ENCODE data around the gene OSBP2.

Gene OSBP2

DNA sequence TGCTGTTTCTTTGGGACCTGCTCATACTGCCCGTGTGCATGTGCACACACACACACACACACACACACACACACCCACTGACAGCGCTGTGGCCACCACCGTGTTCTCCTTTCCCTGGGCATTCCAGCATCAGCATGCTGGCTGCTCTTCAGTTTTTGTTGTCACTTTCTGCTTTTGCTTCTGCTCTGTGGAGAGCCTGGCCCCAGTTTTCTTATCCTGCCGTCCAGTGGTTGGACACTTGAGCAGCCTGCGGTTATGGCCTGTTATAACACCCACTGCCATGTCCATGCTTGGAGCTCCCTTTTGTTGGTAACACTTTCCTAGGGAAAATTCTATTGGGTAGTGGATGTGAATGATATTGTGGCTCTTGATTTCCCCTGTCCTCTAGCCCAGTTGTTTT is 83.6 kb downstream of the OSBP2 start:
- CTCF ChIA-PET = interaction anchor here (1.7 kb wide), 1 partner anchor 14 kb away, joined by 5 read pairs; no protein-coding TSS in a partner anchor
- DNase-seq (ENCODE audit: extremely low spot score) = no peak
- TF ChIP-seq, protein P1, sequence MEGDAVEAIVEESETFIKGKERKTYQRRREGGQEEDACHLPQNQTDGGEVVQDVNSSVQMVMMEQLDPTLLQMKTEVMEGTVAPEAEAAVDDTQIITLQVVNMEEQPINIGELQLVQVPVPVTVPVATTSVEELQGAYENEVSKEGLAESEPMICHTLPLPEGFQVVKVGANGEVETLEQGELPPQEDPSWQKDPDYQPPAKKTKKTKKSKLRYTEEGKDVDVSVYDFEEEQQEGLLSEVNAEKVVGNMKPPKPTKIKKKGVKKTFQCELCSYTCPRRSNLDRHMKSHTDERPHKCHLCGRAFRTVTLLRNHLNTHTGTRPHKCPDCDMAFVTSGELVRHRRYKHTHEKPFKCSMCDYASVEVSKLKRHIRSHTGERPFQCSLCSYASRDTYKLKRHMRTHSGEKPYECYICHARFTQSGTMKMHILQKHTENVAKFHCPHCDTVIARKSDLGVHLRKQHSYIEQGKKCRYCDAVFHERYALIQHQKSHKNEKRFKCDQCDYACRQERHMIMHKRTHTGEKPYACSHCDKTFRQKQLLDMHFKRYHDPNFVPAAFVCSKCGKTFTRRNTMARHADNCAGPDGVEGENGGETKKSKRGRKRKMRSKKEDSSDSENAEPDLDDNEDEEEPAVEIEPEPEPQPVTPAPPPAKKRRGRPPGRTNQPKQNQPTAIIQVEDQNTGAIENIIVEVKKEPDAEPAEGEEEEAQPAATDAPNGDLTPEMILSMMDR (IDR thresholded peaks at IDR 0.05; ENCODE audit: control extremely low read depth, extremely low read depth, low read depth, missing control alignments) = no peak
- POLR2A ChIA-PET = no interaction called here

GRCh38 chr22:30780026-30780425 is 85.4 kb downstream of the OSBP2 start:
- TF ChIP-seq, protein P1 (IDR thresholded peaks at IDR 0.05; ENCODE audit: control extremely low read depth, extremely low read depth, low read depth, missing control alignments) = no peak
- POLR2A ChIA-PET = no interaction called here
- no peak for DNase-seq (ENCODE audit: extremely low spot score)
- CTCF ChIA-PET = interaction anchor here (1.1 to 1.4 kb wide), 2 partner anchors 17 to 142 kb away, joined by 3 read pairs; no protein-coding TSS in a partner anchor

DNA sequence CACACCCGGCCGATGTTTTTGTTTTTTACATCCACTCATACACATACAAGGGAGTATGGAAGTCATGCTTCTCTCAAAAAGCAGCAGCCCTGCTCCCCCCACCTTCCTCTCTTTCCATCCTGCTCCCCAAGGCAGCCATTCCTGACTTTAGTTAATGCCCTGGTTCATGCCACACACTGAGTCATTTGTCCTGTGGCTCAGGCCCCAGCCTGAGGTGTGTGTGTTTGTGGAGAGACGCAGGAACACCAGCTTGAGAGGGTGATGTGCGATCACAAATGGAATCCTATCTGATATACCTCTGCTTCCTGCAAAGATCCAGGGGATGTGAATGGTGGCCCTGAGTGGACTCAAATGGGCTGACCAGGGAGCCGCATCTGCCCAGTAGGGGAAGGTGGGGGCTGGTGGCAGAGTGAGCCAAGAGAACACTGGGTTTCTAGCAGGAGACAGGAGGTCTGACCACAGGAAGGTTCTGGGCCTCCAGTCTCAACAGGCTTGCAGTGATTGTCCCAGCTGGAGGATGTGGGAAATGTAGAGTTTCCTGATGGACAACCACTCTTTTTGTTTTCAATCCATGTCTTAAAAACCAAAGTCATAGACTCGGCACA is 86.7 kb downstream of the OSBP2 start:
- DNase-seq (ENCODE audit: extremely low spot score) = no peak
- CTCF ChIA-PET = interaction anchor here (1.1 kb wide), 1 partner anchor 10 kb away, joined by 5 read pairs; no protein-coding TSS in a partner anchor
- POLR2A ChIA-PET = no interaction called here
- TF ChIP-seq, protein P1 (IDR thresholded peaks at IDR 0.05; ENCODE audit: control extremely low read depth, extremely low read depth, low read depth, missing control alignments) = no peak

DNA sequence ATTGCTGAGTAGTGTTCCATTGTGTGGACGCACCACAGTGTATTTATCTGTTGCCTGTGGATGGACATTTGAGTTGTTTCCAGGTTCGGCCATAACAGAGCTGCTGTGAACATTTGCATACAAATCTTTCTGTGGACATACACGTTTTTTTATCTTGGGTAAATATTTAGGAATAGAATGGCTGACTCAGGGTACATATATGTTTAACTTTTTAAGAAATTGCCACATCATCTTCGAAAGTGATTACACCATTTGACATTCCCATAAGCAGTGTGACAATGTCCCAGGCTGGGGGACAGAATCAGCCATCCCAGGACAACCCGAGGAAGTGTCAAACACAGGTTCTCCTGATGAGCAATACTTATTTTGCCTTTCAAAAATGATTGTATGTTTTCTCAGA is 87.9 kb downstream of the OSBP2 start:
- CTCF ChIA-PET = no interaction called here
- POLR2A ChIA-PET = no interaction called here
- TF ChIP-seq, protein P1 (IDR thresholded peaks at IDR 0.05; ENCODE audit: control extremely low read depth, extremely low read depth, low read depth, missing control alignments) = no peak
- DNase-seq (ENCODE audit: extremely low spot score) = no peak

DNA sequence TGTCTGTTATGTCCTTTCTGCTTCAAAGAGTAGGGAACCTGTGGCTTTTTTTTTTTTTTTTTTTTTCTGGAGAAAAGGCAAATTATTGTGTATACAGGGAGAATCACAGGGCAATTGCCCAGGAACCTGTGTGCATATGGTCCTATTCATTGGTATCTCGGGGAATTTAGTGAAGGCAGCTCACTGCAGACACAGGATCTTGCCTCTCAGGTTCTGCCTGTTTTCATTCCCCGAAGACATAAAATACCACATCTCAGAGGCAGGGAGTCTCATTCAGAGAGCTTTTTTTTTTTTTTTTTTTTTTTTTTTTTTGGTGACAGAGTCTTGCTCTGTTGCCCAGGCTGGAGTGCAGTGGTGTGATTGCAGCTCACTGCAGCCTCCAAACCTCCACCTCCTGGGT is 88.3 kb downstream of the OSBP2 start:
- ChIA-PET POLR2A (no interaction called here), CTCF (no interaction called here)
- no peak for DNase-seq (ENCODE audit: extremely low spot score)
- TF ChIP-seq, protein P1 (IDR thresholded peaks at IDR 0.05; ENCODE audit: control extremely low read depth, extremely low read depth, low read depth, missing control alignments) = no peak

DNA sequence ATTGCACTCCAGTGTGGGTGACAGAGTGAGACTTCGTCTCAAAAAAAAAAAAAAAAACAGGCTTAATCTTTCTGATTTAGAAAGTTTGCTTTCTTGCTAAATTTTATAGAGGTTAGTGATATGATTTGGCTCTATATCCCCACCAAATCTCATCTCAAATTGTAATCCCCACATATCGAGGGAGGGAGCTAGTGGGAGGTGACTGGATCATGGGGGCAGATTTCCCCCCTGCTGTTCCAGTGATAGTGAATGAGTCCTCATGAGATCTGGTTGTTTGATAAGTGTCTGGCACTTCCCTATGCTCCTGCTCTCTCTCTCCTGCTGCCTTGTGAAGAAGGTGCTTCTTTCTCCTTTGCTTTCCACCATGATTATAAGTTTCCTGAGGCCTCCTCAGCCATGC is 90.9 kb downstream of the OSBP2 start:
- ChIA-PET POLR2A (no interaction called here), CTCF (no interaction called here)

More for the DNA sequence above, 90.9 kb downstream of the OSBP2 start:
- TF ChIP-seq, protein P1 (IDR thresholded peaks at IDR 0.05; ENCODE audit: control extremely low read depth, extremely low read depth, low read depth, missing control alignments) = no peak
- DNase-seq (ENCODE audit: extremely low spot score) = no peak

Data from GM10248 (cell line).